Activated naive CD8-positive, alpha-beta T cell treated with anti-CD3 and anti-CD28 coated beads, Interleukin-2, amount 10 ng/mL, durations not matched to agents 7 days and 5 days (primary cell): ENCODE measurements around the gene OR2A14. TPM values are rescaled to one million over a fixed set of nuclear protein-coding genes. Genes with fewer than 3 reads are reported as not detected.

ENCODE experiments used
- ATAC-seq: fragments of 150-1000 bp; cut with Tn5 transposase; one replicate; pipeline ENCODE4 v1.10.0; 2021; ENCODE audit warnings: low read depth, moderate library complexity
- POLR2A ChIA-PET: fragments of 350-600 bp; sonication (Branson Sonifier 250); formaldehyde crosslinking; loops from one replicate; lab custom pipeline; 2021; ENCODE audit warnings: antibody characterized with exemption; lab: Charles Lee
- DNase-seq: peaks from one replicate; pipeline ENCODE4 v3.0.0; 2021
- H3K27ac Mint-ChIP-seq: one replicate; pipeline ENCODE4 v1.8.0; 2022; ENCODE audit warnings: mild to moderate bottlenecking, mixed read lengths
- H3K27me3 Mint-ChIP-seq: one replicate; pipeline ENCODE4 v1.8.0; 2022; ENCODE audit warnings: mild to moderate bottlenecking, moderate library complexity, mixed read lengths
- H3K36me3 Mint-ChIP-seq: one replicate; pipeline ENCODE4 v1.8.0; 2021; ENCODE audit warnings: mild to moderate bottlenecking, mixed read lengths
- H3K4me1 Mint-ChIP-seq: one replicate; pipeline ENCODE4 v1.8.0; 2021; ENCODE audit warnings: mixed read lengths
- H3K4me3 Mint-ChIP-seq: one replicate; pipeline ENCODE4 v1.8.0; 2022; ENCODE audit warnings: mild to moderate bottlenecking, moderate library complexity, mixed read lengths
- H3K9me3 Mint-ChIP-seq: one replicate; pipeline ENCODE4 v1.8.0; 2021; ENCODE audit warnings: mixed read lengths
- total RNA-seq, 2 experiments: library from RNA; stranded (reverse); gene quantifications; one replicate each; pipeline ENCODE4 v1.2.3, GENCODE V29; 2021

OR2A14 gene, protein sequence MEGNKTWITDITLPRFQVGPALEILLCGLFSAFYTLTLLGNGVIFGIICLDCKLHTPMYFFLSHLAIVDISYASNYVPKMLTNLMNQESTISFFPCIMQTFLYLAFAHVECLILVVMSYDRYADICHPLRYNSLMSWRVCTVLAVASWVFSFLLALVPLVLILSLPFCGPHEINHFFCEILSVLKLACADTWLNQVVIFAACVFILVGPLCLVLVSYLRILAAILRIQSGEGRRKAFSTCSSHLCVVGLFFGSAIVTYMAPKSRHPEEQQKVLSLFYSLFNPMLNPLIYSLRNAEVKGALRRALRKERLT
- not detected for total RNA-seq

DNA sequence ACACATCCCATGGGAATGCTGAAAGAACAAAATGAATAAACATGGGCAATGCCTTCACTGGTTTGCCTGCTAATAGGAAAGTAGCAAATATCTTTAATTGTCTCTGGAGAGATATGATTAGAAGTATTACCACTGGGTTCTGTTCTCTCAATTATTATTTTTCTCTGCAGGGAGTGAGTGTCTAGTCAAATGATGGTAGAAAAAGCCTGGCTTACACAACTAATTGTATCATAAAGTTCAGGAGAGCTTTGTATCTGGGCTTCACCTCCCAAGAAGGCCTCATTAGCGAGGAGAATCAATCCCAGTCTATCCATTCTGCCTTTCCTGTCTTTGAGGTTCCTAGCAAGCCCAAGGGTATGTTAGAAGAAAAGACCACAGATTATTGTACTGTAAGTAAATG is at the start of gene OR2A14:
Gene OR2A14, plus strand, starts transcription at position 301 of the 400 bp plus-strand sequence. CDS start 5,937 bp downstream, outside the sequence.
- Mint-ChIP-seq H3K4me3 (no peak within 1 kb of the TSS), H3K36me3 (no peaks in the 10 kb centered on the region), H3K9me3 (peaks cover 1% of the 10 kb centered on the region), H3K27ac (no peak within 1 kb of the TSS), H3K4me1 (peaks cover 1% of the 10 kb centered on the region), H3K27me3 (peaks cover 3% of the 10 kb centered on the region)
- DNase-seq (no peak), ATAC-seq (no peak)
- POLR2A ChIA-PET = no interaction called here

DNA sequence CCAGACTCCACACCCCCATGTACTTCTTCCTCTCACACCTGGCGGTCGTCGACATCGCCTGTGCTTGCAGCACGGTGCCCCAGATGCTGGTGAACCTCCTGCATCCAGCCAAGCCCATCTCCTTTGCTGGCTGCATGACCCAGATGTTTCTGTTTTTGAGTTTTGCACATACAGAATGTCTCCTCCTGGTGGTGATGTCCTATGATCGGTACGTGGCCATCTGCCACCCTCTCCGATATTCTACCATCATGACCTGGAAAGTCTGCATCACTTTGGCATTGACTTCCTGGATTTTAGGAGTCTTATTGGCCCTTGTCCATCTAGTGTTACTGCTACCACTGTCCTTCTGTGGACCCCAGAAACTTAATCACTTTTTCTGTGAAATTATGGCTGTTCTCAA is 48.6 kb upstream of the OR2A14 start:
- POLR2A ChIA-PET = no interaction called here
- ATAC-seq = no peak
- Mint-ChIP-seq H3K9me3 (no peaks in the 10 kb centered on the region), H3K4me3 (no peak overlapping the region), H3K27me3 (peaks cover 4% of the 10 kb centered on the region), H3K4me1 (no peaks in the 10 kb centered on the region), H3K27ac (no peak overlapping the region), H3K36me3 (no peaks in the 10 kb centered on the region)
- no peak for DNase-seq

DNA sequence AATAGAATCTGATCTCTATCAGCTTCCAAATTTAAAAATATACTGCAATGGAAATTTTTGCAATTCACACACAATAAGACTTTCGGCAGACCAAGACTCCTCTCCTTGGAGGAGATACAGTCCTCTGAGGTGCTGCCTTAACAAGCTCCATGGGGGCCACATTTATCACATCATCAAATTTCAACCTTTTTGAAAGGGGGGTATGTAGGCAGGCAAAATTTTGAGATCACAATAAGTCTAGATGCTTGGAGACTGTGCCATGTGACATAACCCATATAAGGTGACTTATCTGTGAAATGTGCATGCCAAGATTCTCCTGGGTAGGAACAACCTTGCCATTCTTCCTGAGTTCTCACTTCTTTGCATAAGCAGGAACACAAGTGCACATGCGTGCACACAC is 37.0 kb upstream of the OR2A14 start, which contains the start of gene OR2A12:
Gene OR2A12, plus strand, starts transcription at position 301 of the 400 bp plus-strand sequence. CDS start 8,830 bp downstream, outside the sequence.
- DNase-seq = no peak
- H3K27ac Mint-ChIP-seq = no peak within 1 kb of the TSS
- no peak within 1 kb of the TSS for H3K4me3 Mint-ChIP-seq
- POLR2A ChIA-PET = no interaction called here
- H3K4me1 Mint-ChIP-seq = no peaks in the 10 kb centered on the region
- no peaks in the 10 kb centered on the region for H3K9me3 Mint-ChIP-seq
- ATAC-seq = no peak
- peaks cover 11% of the 10 kb centered on the region for H3K27me3 Mint-ChIP-seq
- no peaks in the 10 kb centered on the region for H3K36me3 Mint-ChIP-seq

- Mint-ChIP-seq H3K4me1 (no peaks in the 10 kb centered on the region), H3K27me3 (peaks cover 11% of the 10 kb centered on the region), H3K36me3 (no peaks in the 10 kb centered on the region), H3K9me3 (peaks cover 2% of the 10 kb centered on the region), H3K27ac (no peak overlapping the region), H3K4me3 (no peak overlapping the region)
- DNase-seq = no peak
- ATAC-seq = no peak
- POLR2A ChIA-PET = no interaction called here
Measured at GRCh38 chr7:144086730-144087129, 36.2 kb upstream of the OR2A14 start.

DNA sequence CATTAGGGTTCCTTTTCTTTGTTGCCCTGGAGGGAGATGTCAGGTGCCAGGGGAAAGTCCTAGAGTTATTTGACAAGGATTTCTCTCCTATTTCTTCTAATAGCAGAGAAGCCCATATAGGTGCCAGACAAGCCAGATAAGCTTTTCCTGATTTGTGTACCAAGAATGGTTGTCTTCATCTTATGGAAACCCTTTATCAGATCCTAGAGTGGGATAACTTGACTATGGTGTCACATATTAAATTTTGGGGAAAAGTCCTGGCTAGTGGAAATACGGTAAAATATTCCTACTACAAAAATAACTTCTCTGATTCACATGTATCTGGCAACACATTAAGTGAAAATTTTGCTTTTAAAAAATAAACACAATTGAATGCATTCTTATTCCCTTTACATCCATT is 35.7 kb upstream of the OR2A14 start:
- POLR2A ChIA-PET = no interaction called here
- H3K9me3 Mint-ChIP-seq = peaks cover 2% of the 10 kb centered on the region
- H3K36me3 Mint-ChIP-seq = no peaks in the 10 kb centered on the region
- DNase-seq (no peak), ATAC-seq (no peak)
- no peak overlapping the region for H3K4me3 Mint-ChIP-seq
- H3K4me1 Mint-ChIP-seq = no peaks in the 10 kb centered on the region
- H3K27me3 Mint-ChIP-seq = peaks cover 11% of the 10 kb centered on the region
- no peak overlapping the region for H3K27ac Mint-ChIP-seq

GRCh38 chr7:144090667-144091066 is 32.3 kb upstream of the OR2A14 start:
- DNase-seq (no peak), ATAC-seq (no peak)
- peaks cover 11% of the 10 kb centered on the region for H3K27me3 Mint-ChIP-seq
- H3K4me3 Mint-ChIP-seq = no peak overlapping the region
- no peaks in the 10 kb centered on the region for H3K4me1 Mint-ChIP-seq
- H3K27ac Mint-ChIP-seq = no peak overlapping the region
- POLR2A ChIA-PET = no interaction called here
- no peaks in the 10 kb centered on the region for H3K36me3 Mint-ChIP-seq
- peaks cover 5% of the 10 kb centered on the region for H3K9me3 Mint-ChIP-seq

DNA sequence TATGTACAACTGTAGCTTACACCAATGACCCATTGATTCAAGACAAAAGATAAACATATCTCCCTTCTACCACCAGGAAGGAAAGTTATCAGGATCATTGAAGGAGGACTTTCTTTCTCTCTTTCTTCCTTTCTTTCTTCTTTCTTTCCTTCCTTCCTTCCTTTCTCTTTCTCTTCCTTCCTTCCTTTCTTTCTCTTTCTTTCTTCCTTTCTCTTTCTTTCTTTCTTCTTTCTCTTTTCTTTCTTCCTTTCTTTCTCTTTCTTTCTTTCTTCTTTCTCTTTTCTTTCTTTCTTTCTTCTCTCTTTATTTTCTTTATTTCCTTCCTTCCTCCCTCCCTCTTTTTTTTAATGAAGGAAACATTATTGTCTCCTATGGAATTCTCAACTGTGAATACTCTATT is 24.2 kb upstream of the OR2A14 start:
- Mint-ChIP-seq H3K27me3 (peaks cover 6% of the 10 kb centered on the region), H3K4me3 (no peak overlapping the region), H3K9me3 (peaks cover 1% of the 10 kb centered on the region), H3K36me3 (no peaks in the 10 kb centered on the region), H3K27ac (no peak overlapping the region), H3K4me1 (no peaks in the 10 kb centered on the region)
- POLR2A ChIA-PET = no interaction called here
- ATAC-seq = no peak
- no peak for DNase-seq

GRCh38 chr7:144100607-144101006 is 22.4 kb upstream of the OR2A14 start:
- DNase-seq = no peak
- Mint-ChIP-seq H3K4me3 (no peak overlapping the region), H3K36me3 (no peaks in the 10 kb centered on the region), H3K27ac (no peak overlapping the region), H3K27me3 (peaks cover 10% of the 10 kb centered on the region), H3K9me3 (no peaks in the 10 kb centered on the region), H3K4me1 (no peaks in the 10 kb centered on the region)
- no peak for ATAC-seq
- POLR2A ChIA-PET = no interaction called here

DNA sequence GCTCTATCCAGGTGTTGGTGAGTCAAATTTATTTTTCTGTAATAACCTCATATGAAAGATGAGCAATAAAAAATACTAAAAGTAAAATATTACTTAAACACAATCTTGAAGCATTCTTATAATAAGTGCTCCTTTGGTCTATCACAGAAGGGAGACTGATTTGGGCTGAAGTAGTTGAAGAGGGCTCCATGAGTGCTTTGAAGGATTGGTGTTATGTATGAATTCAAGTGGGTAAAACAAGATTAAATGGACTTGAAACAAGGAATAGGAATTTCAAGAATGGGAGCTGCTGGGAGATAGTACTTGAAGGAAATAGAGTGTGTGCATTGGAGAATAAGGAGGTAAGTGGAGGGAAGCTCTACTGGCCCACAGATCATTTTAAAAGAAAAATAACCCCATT is 20.9 kb upstream of the OR2A14 start:
- DNase-seq (no peak), ATAC-seq (no peak)
- POLR2A ChIA-PET = no interaction called here
- Mint-ChIP-seq H3K27me3 (peaks cover 10% of the 10 kb centered on the region), H3K4me1 (no peaks in the 10 kb centered on the region), H3K9me3 (no peaks in the 10 kb centered on the region), H3K36me3 (no peaks in the 10 kb centered on the region), H3K27ac (no peak overlapping the region), H3K4me3 (no peak overlapping the region)

GRCh38 chr7:144105211-144105610 is 17.8 kb upstream of the OR2A14 start:
- H3K36me3 Mint-ChIP-seq = no peaks in the 10 kb centered on the region
- H3K27ac Mint-ChIP-seq = no peak overlapping the region
- ATAC-seq (no peak), DNase-seq (no peak)
- H3K4me3 Mint-ChIP-seq = no peak overlapping the region
- POLR2A ChIA-PET = no interaction called here
- H3K27me3 Mint-ChIP-seq = peaks cover 10% of the 10 kb centered on the region
- no peaks in the 10 kb centered on the region for H3K9me3 Mint-ChIP-seq
- H3K4me1 Mint-ChIP-seq = no peaks in the 10 kb centered on the region

DNA sequence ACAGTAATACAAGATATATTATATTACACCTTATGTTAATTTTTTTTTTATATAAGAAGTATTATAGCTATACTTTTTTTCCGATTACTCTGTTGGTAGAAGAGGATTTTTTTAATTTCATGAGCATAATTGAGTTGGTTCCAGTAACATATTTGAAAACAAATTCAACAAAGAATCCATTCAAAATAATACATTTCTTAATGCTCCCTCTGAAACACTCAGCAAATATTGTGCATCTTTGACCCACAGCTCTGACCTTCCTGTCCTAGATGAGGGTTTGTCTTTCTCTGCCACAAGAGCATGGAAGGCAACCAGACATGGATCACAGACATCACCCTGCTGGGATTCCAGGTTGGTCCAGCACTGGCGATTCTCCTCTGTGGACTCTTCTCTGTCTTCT is 13.7 kb upstream of the OR2A14 start, which contains the start of gene OR2A2:
Gene OR2A2, plus strand, starts transcription at position 301 of the 400 bp plus-strand sequence. Its CDS starts 0 bp downstream, at position 301.
- H3K4me3 Mint-ChIP-seq = no peak within 1 kb of the TSS
- no peaks in the 10 kb centered on the region for H3K36me3 Mint-ChIP-seq
- no peaks in the 10 kb centered on the region for H3K9me3 Mint-ChIP-seq
- no peaks in the 10 kb centered on the region for H3K4me1 Mint-ChIP-seq
- no peak for ATAC-seq
- H3K27ac Mint-ChIP-seq = no peak within 1 kb of the TSS
- H3K27me3 Mint-ChIP-seq = peaks cover 3% of the 10 kb centered on the region
- POLR2A ChIA-PET = no interaction called here
- DNase-seq = no peak

DNA sequence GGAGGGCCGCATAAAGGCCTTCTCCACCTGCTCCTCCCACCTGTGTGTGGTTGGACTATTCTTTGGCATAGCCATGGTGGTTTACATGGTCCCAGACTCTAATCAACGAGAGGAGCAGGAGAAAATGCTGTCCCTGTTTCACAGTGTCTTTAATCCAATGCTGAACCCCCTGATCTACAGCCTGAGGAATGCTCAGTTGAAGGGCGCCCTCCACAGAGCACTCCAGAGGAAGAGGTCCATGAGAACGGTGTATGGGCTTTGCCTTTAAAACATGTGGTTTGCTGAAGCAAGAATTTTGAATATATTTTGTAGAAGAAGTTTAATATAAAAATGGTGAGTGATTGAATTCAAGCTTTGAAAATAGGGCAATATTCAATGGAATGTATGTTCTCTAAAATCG is 12.7 kb upstream of the OR2A14 start:
- Mint-ChIP-seq H3K36me3 (no peaks in the 10 kb centered on the region), H3K4me1 (no peaks in the 10 kb centered on the region), H3K27ac (no peak overlapping the region), H3K9me3 (no peaks in the 10 kb centered on the region), H3K27me3 (peaks cover 2% of the 10 kb centered on the region), H3K4me3 (no peak overlapping the region)
- ATAC-seq (no peak), DNase-seq (no peak)
- POLR2A ChIA-PET = no interaction called here

- no peak overlapping the region for H3K4me3 Mint-ChIP-seq
- DNase-seq = no peak
- H3K36me3 Mint-ChIP-seq = no peaks in the 10 kb centered on the region
- no peak overlapping the region for H3K27ac Mint-ChIP-seq
- peaks cover 2% of the 10 kb centered on the region for H3K27me3 Mint-ChIP-seq
- POLR2A ChIA-PET = no interaction called here
- H3K4me1 Mint-ChIP-seq = no peaks in the 10 kb centered on the region
- ATAC-seq = no peak
- no peaks in the 10 kb centered on the region for H3K9me3 Mint-ChIP-seq
Measured at GRCh38 chr7:144113651-144114050, 9.3 kb upstream of the OR2A14 start.

DNA sequence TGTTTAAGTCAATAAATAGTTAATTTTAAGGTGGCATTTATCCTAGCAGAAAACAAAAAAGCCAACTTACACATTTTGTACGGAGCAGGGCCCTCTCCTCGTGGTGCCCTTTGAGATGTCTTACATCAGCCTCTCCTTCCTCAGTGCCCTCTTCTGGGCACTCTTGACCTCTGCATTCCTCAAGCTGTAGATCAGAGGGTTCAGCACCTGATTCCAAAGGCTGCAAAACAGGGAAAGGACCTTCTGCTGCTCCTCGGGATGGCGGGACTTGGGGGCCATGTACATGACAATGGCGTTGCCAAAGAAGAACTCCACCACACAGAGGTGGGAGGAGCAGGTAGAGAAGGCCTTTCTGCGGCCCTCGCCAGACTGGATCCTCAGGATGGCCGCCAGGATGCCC is 4.6 kb upstream of the OR2A14 start:
- no peak for DNase-seq
- H3K27ac Mint-ChIP-seq = no peak overlapping the region
- no peak overlapping the region for H3K4me3 Mint-ChIP-seq

More for the DNA sequence above, 4.6 kb upstream of the OR2A14 start:
- ATAC-seq = no peak
- H3K4me1 Mint-ChIP-seq = no peaks in the 10 kb centered on the region
- no peaks in the 10 kb centered on the region for H3K36me3 Mint-ChIP-seq
- POLR2A ChIA-PET = no interaction called here
- peaks cover 5% of the 10 kb centered on the region for H3K27me3 Mint-ChIP-seq
- peaks cover 1% of the 10 kb centered on the region for H3K9me3 Mint-ChIP-seq
